IPS DF 6.9 (cell line): ENCODE results near the gene BTG4.

Experiments
- DNase-seq: peaks from one replicate; pipeline ENCODE4 v3.0.0-alpha.2; 2013; ENCODE audit warnings: low read depth, low spot score
- H3K27ac ChIP-seq: one replicate; pipeline ENCODE4 v1.5.1; 2013; ENCODE audit warnings: low read length, control low read depth
- H3K27me3 ChIP-seq: 2 replicates; pipeline ENCODE4 v1.6.1; 2013; ENCODE audit warnings: mild to moderate bottlenecking, low read length; ENCODE audit not compliant: control insufficient read depth, insufficient read depth
- H3K36me3 ChIP-seq: 2 replicates; pipeline ENCODE4 v1.6.1; 2013; ENCODE audit warnings: low read length; ENCODE audit not compliant: control insufficient read depth, insufficient read depth
- H3K4me1 ChIP-seq: 2 replicates; pipeline ENCODE4 v1.6.1; 2013; ENCODE audit warnings: low read length; ENCODE audit not compliant: control insufficient read depth, insufficient read depth
- H3K4me3 ChIP-seq: 2 replicates; pipeline ENCODE4 v1.5.1; 2013; ENCODE audit warnings: mild to moderate bottlenecking, low read length
- H3K9me3 ChIP-seq: 2 replicates; pipeline ENCODE4 v1.6.1; 2013; ENCODE audit warnings: low read length, inconsistent platforms; ENCODE audit not compliant: control insufficient read depth, insufficient read depth
- WGBS: extraction: QIAGEN DNeasy Blood & Tissue Kit; methylation state at CpG from one replicate; pipeline ENCODE4 v1.1.7; 2013; ENCODE audit warnings: mixed read lengths, missing lambda C conversion rate; ENCODE audit not compliant: insufficient read length, insufficient coverage; 5-methylcytosine and 5-hydroxymethylcytosine counted together

Gene BTG4

GRCh38 chr11:111448414-111448813 lies 63.8 kb downstream of the BTG4 start:
- Histone ChIP-seq H3K4me3 (no peak overlapping the region), H3K36me3 (no peaks in the 10 kb centered on the region), H3K4me1 (peaks cover 3% of the 10 kb centered on the region; the same call in 1 of the 2 replicates), H3K27me3 (no peaks in the 10 kb centered on the region), H3K27ac (no peak overlapping the region), H3K9me3 (no peaks in the 10 kb centered on the region)
- no peak for DNase-seq
- WGBS = no CpG with 5 or more reads among the region's 8 CpGs

DNA sequence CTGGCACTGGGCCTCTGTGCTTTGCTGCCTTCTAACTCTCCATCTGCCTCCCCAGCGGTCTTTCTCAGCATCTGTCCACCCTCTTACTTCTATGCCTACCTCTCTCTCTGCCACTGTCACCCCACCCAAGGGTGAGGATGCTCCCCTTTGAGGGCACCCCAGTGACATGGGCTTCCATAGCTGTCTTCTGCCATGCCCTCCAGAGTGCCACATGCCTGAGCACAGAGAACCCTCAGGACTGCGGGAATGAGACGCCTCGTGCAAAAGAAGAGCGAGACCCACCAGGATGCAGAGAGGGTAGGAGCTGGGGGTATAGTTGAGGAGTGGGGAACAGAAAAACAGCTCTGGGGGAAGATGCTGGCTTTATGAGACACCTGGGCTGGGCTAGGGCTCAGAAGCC lies 64.3 kb downstream of the BTG4 start:
- DNase-seq = no peak
- H3K4me1 ChIP-seq = peaks cover 3% of the 10 kb centered on the region; the same call in 1 of the 2 replicates
- no peaks in the 10 kb centered on the region for H3K36me3 ChIP-seq
- no peak overlapping the region for H3K4me3 ChIP-seq
- H3K27ac ChIP-seq = no peak overlapping the region
- H3K9me3 ChIP-seq = no peaks in the 10 kb centered on the region
- WGBS = no CpG with 5 or more reads among the region's 5 CpGs
- no peaks in the 10 kb centered on the region for H3K27me3 ChIP-seq

- H3K4me3 ChIP-seq = no peak overlapping the region
- no peaks in the 10 kb centered on the region for H3K36me3 ChIP-seq
- WGBS = no CpG with 5 or more reads among the region's 4 CpGs
- no peak overlapping the region for H3K27ac ChIP-seq
- peaks cover 3% of the 10 kb centered on the region; the same call in 1 of the 2 replicates for H3K4me1 ChIP-seq
- H3K27me3 ChIP-seq = no peaks in the 10 kb centered on the region
- no peak for DNase-seq
- no peaks in the 10 kb centered on the region for H3K9me3 ChIP-seq
These were observed 65.1 kb downstream of the BTG4 start for GRCh38 chr11:111447112-111447471.

DNA sequence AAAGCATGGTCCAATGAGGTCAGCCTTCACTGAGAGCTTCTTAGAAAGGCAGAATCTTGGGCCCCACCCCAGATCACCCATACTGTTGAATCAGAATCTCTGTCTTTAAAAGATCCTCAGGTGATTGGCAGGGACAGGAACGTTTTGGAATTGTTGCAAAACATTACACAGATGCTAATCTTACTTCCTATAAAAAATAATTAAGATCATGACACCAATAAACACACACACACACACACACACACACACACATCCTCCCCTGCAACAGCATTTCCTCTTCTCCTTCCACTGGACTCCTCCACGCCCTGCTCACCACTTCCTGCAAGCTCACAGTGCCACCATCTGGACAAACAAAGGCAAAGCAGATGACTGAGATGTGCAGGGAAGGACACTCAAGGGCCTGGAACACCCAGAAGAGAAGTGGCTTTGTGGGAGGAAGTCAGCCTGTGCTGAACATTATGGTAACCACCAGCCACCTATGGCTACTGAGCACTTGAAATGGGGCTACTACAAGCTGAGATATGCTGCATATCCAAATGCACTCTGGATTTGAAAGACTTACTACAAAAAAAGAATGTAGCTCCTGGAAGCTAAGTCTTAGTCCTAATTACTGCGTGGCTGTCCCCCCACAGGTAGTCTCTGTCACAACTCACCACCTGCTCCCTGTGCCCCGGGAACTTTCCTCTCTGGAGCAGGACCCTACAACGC lies 65.6 kb downstream of the BTG4 start:
- WGBS = no CpG with 5 or more reads among the region's 5 CpGs
- H3K27me3 ChIP-seq = no peaks in the 10 kb centered on the region
- H3K9me3 ChIP-seq = no peaks in the 10 kb centered on the region
- DNase-seq = peak; percentile 72
- no peaks in the 10 kb centered on the region for H3K36me3 ChIP-seq
- H3K4me1 ChIP-seq = peaks cover 3% of the 10 kb centered on the region; the same call in 1 of the 2 replicates
- H3K27ac ChIP-seq = no peak overlapping the region
- no peak overlapping the region for H3K4me3 ChIP-seq

- no peak overlapping the region for H3K27ac ChIP-seq
- H3K4me1 ChIP-seq = peaks cover 3% of the 10 kb centered on the region; the same call in 1 of the 2 replicates
- H3K36me3 ChIP-seq = no peaks in the 10 kb centered on the region
- H3K9me3 ChIP-seq = no peaks in the 10 kb centered on the region
- H3K27me3 ChIP-seq = no peaks in the 10 kb centered on the region
- no peak overlapping the region for H3K4me3 ChIP-seq
- WGBS = no CpG with 5 or more reads among the region's 2 CpGs
- no peak for DNase-seq
These were observed 66.6 kb downstream of the BTG4 start for GRCh38 chr11:111445586-111445985.
